GM23338 (cell line): ENCODE data around the gene PCDHA7. TPM values are rescaled to one million over a fixed set of nuclear protein-coding genes. Genes with fewer than 3 reads are reported as not detected.

Source experiments
- ATAC-seq: fragments of 200-7000 bp; cut with Tn5 transposase; 3 replicates; pipeline ENCODE4 v1.9.1; 2020
- DNase-seq: peaks from one replicate; pipeline ENCODE4 v3.0.0-alpha.2; 2015; ENCODE audit warnings: low spot score
- H2AFZ ChIP-seq: fragments of 200-600 bp; sonication (generic); 2 replicates; pipeline ENCODE4 v1.8.0; 2016; ENCODE audit warnings: antibody characterized with exemption, mild to moderate bottlenecking, moderate library complexity
- H3F3A ChIP-seq: fragments of 200-600 bp; sonication (generic); replicated peaks from 2 replicates; pipeline ENCODE4 v1.8.0; 2017; ENCODE audit warnings: antibody characterized with exemption, mixed run types, low read depth
- H3K27ac ChIP-seq: fragments of 200-600 bp; sonication (generic); 2 replicates; pipeline ENCODE4 v1.6.1; 2016; ENCODE audit warnings: low read depth
- H3K27me3 ChIP-seq: fragments of 200-600 bp; sonication (generic); 2 replicates; pipeline ENCODE4 v1.8.0; 2016; ENCODE audit warnings: mild to moderate bottlenecking, mixed run types, moderate library complexity; ENCODE audit not compliant: insufficient read depth
- H3K36me3 ChIP-seq: fragments of 200-600 bp; sonication (generic); 2 replicates; pipeline ENCODE4 v1.8.0; 2016; ENCODE audit warnings: mild to moderate bottlenecking; ENCODE audit not compliant: insufficient read depth
- H3K4me1 ChIP-seq: fragments of 200-600 bp; sonication (generic); 2 replicates; pipeline ENCODE4 v1.8.0; 2016; ENCODE audit warnings: mild to moderate bottlenecking, moderate library complexity; ENCODE audit not compliant: insufficient read depth
- H3K4me2 ChIP-seq: fragments of 200-600 bp; sonication (generic); 2 replicates; pipeline ENCODE4 v1.7.1; 2017; ENCODE audit warnings: mixed run types
- H3K4me3 ChIP-seq: fragments of 200-600 bp; sonication (generic); 2 replicates; pipeline ENCODE4 v1.6.1; 2016; ENCODE audit warnings: mixed run types
- H3K79me2 ChIP-seq: fragments of 200-600 bp; sonication (generic); replicated peaks from 2 replicates; pipeline ENCODE4 v1.8.0; 2017; ENCODE audit warnings: mild to moderate bottlenecking; ENCODE audit not compliant: insufficient read depth
- H3K9me2 ChIP-seq: fragments of 200-600 bp; sonication (generic); 2 replicates; pipeline ENCODE4 v1.8.0; 2017; ENCODE audit not compliant: insufficient read depth
- H4K20me1 ChIP-seq: fragments of 200-600 bp; sonication (generic); replicated peaks from 2 replicates; pipeline ENCODE4 v1.8.0; 2017; ENCODE audit warnings: mild to moderate bottlenecking; ENCODE audit not compliant: insufficient read depth
- H3K27ac Mint-ChIP-seq: 2 replicates; pipeline ENCODE4 v1.8.0; 2020; ENCODE audit warnings: inconsistent platforms, mild to moderate bottlenecking, moderate library complexity, mixed read lengths
- H3K27me3 Mint-ChIP-seq: 3 replicates; pipeline ENCODE4 v1.8.0; 2022; ENCODE audit warnings: low read depth, mild to moderate bottlenecking, moderate library complexity, mixed read lengths, inconsistent platforms; ENCODE audit not compliant: insufficient read depth, poor library complexity
- H3K36me3 Mint-ChIP-seq: 3 replicates; pipeline ENCODE4 v1.8.0; 2021; ENCODE audit warnings: low read depth, mild to moderate bottlenecking, inconsistent platforms, moderate library complexity, mixed read lengths
- H3K4me1 Mint-ChIP-seq: 3 replicates; pipeline ENCODE4 v1.8.0; 2020; ENCODE audit warnings: mild to moderate bottlenecking, inconsistent platforms, mixed read lengths
- H3K4me3 Mint-ChIP-seq: 3 replicates; pipeline ENCODE4 v1.8.0; 2021; ENCODE audit warnings: moderate library complexity, mild to moderate bottlenecking, inconsistent platforms, mixed read lengths
- H3K9me3 Mint-ChIP-seq: 3 replicates; pipeline ENCODE4 v1.8.0; 2020; ENCODE audit warnings: moderate library complexity, mild to moderate bottlenecking, inconsistent platforms, mixed read lengths
- NANOG ChIP-seq: IDR thresholded peaks from 2 replicates; pipeline ENCODE4 v1.6.1; 2016; ENCODE audit warnings: antibody characterized with exemption, borderline replicate concordance
- POLR2AphosphoS5 ChIP-seq: IDR thresholded peaks from 2 replicates; pipeline ENCODE4 v1.6.1; 2016; ENCODE audit warnings: antibody characterized with exemption, low read depth
- REST ChIP-seq: IDR thresholded peaks from one replicate; pipeline ENCODE4 v1.6.1; 2018; ENCODE audit warnings: antibody characterized with exemption; ENCODE audit not compliant: unreplicated experiment
- ZNF114 ChIP-seq: fragments of 250-450 bp; sonication (Bioruptor Pico); IDR thresholded peaks from 2 replicates; pipeline ENCODE4 v1.5.0; 2020; ENCODE audit warnings: mild to moderate bottlenecking, moderate library complexity
- ZNF331 ChIP-seq: fragments of 250-450 bp; sonication (Bioruptor Pico); IDR thresholded peaks from 2 replicates; pipeline ENCODE4 v1.5.0; 2020; ENCODE audit warnings: low read depth, mild to moderate bottlenecking, moderate library complexity
- polyA plus RNA-seq: library from polyadenylated mRNA; unstranded; fragments of >200 nt; fragmentation: Nextera tagmentation; extraction: Ambion mirVana; gene quantifications from 2 replicates; pipeline ENCODE4 v1.2.1, GENCODE V29; 2016
- total RNA-seq: library from RNA; depleted of rRNA; stranded (reverse); fragments of >200 nt; shearing (Covaris generic); gene quantifications from 2 replicates; pipeline ENCODE4 v1.2.3, GENCODE V29; 2014

PCDHA7 gene
- total and polyA plus RNA-seq, 2 experiments from 2014 or later = 1.7 to 6.9 TPM

GRCh38 chr5:140857177-140857986, 23.3 kb downstream of the PCDHA7 start:
- Histone ChIP-seq H3K9me2 (no peaks in the 10 kb centered on the region), H4K20me1 (no peaks in the 10 kb centered on the region), H3K36me3 (no peaks in the 10 kb centered on the region), H3F3A (no peaks in the 10 kb centered on the region), H3K79me2 (peaks cover 15% of the 10 kb centered on the region), H3K4me1 (no peaks in the 10 kb centered on the region; the same call in 1 of the 2 replicates), H3K27ac (no peak overlapping the region), H3K4me2 (no peak overlapping the region), H2AFZ (no peak overlapping the region), H3K4me3 (no peak overlapping the region), H3K27me3 (no peaks in the 10 kb centered on the region)
- H3K27ac Mint-ChIP-seq = no peak overlapping the region
- TF ChIP-seq REST (peak; percentile 52), POLR2AphosphoS5 (no peak)
- peaks cover 51% of the 10 kb centered on the region for H3K36me3 Mint-ChIP-seq
- no peak for ATAC-seq
- peak overlapping the region; percentile 92; the same call in 1 of the 3 replicates for H3K4me3 Mint-ChIP-seq
- peaks cover 37% of the 10 kb centered on the region for H3K9me3 Mint-ChIP-seq
- H3K4me1 Mint-ChIP-seq = peaks cover 7% of the 10 kb centered on the region; the same call in 2 of the 3 replicates
- no peak for DNase-seq
- peaks cover 5% of the 10 kb centered on the region for H3K27me3 Mint-ChIP-seq

GRCh38 chr5:140857987-140858240, 23.8 kb downstream of the PCDHA7 start:
- Mint-ChIP-seq H3K9me3 (peaks cover 42% of the 10 kb centered on the region), H3K27me3 (peaks cover 5% of the 10 kb centered on the region), H3K4me1 (peaks cover 7% of the 10 kb centered on the region; the same call in 2 of the 3 replicates), H3K27ac (no peak overlapping the region), H3K4me3 (peak overlapping the region; percentile 30; the same call in 1 of the 3 replicates), H3K36me3 (peaks cover 56% of the 10 kb centered on the region)
- no peaks in the 10 kb centered on the region for H3F3A ChIP-seq
- no peak overlapping the region for H3K27ac ChIP-seq
- ATAC-seq (no peak), DNase-seq (no peak)
- no peaks in the 10 kb centered on the region for H3K27me3 ChIP-seq
- no peaks in the 10 kb centered on the region for H3K9me2 ChIP-seq
- no peaks in the 10 kb centered on the region for H4K20me1 ChIP-seq
- no peak overlapping the region for H3K4me2 ChIP-seq
- H3K36me3 ChIP-seq = no peaks in the 10 kb centered on the region
- H3K4me1 ChIP-seq = no peaks in the 10 kb centered on the region; the same call in 1 of the 2 replicates
- no peak overlapping the region for H2AFZ ChIP-seq
- peaks cover 15% of the 10 kb centered on the region for H3K79me2 ChIP-seq
- TF ChIP-seq ZNF331 (CRISPR knock-in tag) (no peak), ZNF114 (CRISPR knock-in tag) (no peak), NANOG (no peak)
- no peak overlapping the region for H3K4me3 ChIP-seq
